AG10803 (cell line): ENCODE measurements around the gene SMAGP.
"Not testable (repeated sequence)": the region's sequence is repeated elsewhere in the genome, so short reads cannot be mapped to it uniquely, and the experiment has no call there.

Experiments used
- DNase-seq: peaks from one replicate; pipeline ENCODE4 v3.0.0; 2010; ENCODE audit warnings: low read depth
- H3K4me3 ChIP-seq: 2 replicates; pipeline ENCODE4 v1.5.1; 2011; ENCODE audit warnings: mild to moderate bottlenecking, low read length, control low read depth
- TF ChIP-seq, protein P1 (sequence below): conservative IDR thresholded peaks from 2 replicates; pipeline ENCODE4 v1.5.1; 2011; ENCODE audit warnings: mild to moderate bottlenecking, low read length, control low read depth, inconsistent platforms

Gene SMAGP

DNA sequence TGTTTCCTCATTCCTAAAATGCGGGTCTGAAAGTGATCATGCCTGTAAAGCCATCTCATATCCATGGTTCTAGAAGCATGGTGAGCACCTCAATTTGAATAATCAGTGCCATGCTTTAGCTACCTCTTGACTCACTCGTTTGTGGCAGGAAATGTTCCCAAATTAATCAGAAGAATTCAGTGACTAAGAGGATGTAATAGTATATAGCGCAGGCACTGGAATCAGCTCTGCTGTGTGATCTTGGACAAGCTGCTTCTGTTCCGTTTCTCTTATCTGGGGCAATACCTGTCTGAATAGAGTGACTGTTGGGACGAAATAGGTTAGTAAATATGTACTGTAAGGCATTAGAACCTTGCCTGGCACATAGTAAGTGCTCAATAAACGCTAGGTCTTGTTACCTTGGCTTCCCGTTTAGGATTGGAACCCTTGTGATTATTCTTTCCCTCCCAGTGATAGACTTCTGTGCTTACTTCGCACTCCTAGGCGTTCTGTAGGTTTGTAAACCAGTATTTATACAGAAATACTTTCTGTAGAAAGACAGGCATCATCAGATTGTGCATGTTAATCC is 820 bp upstream of the SMAGP start:
- TF ChIP-seq, protein P1, sequence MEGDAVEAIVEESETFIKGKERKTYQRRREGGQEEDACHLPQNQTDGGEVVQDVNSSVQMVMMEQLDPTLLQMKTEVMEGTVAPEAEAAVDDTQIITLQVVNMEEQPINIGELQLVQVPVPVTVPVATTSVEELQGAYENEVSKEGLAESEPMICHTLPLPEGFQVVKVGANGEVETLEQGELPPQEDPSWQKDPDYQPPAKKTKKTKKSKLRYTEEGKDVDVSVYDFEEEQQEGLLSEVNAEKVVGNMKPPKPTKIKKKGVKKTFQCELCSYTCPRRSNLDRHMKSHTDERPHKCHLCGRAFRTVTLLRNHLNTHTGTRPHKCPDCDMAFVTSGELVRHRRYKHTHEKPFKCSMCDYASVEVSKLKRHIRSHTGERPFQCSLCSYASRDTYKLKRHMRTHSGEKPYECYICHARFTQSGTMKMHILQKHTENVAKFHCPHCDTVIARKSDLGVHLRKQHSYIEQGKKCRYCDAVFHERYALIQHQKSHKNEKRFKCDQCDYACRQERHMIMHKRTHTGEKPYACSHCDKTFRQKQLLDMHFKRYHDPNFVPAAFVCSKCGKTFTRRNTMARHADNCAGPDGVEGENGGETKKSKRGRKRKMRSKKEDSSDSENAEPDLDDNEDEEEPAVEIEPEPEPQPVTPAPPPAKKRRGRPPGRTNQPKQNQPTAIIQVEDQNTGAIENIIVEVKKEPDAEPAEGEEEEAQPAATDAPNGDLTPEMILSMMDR: no peak
- DNase-seq: peak; percentile 81
- peak overlapping the region; percentile 79 for H3K4me3 ChIP-seq

DNA sequence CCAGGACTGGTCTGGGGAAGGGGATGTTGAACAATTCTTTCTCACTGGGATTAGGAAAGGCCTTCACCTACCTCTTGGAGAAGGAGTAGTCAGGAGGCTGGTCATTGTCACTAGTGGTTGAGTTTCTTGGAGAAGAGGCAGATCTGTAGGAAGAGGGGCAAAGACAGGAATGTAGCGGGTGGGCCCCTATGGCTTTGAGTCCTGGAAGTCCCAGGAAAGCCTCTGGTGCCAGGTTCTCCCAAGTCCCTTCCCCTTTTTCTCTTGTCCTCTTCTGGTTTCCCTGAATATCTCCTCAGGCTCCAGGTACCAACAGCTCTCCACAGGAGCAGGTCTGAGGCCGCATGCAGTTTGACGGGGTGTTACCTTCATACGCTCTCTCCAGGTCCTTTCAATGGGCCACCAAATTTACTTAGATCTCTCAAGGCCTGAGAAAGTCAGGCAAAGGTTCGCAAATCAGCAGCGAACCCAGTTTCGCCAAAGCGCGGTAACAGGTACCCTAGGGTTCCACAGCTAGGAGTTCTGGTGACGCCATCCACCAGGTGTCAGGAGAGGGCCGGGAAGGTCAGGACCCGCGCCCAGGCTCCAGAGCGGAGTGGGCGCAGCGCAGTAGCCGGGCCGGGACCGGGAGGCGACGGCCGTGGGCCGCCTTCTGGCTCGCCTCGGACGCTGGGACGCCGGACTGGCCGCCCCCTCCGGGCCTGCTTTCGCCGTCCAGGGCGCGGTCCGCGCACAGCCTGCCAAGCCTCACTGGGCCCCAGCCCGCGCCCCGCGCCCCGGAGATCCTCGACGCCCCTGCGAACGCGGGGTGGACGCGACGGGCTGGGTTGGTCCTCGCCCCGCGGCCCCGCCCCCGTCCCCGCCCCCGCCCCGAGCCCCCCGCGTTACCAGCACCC is 795 bp downstream of the SMAGP start:
- H3K4me3 ChIP-seq: peak overlapping the region; percentile 79
- TF ChIP-seq, protein P1: peak; percentile 44
- DNase-seq: peak; percentile 29

DNA sequence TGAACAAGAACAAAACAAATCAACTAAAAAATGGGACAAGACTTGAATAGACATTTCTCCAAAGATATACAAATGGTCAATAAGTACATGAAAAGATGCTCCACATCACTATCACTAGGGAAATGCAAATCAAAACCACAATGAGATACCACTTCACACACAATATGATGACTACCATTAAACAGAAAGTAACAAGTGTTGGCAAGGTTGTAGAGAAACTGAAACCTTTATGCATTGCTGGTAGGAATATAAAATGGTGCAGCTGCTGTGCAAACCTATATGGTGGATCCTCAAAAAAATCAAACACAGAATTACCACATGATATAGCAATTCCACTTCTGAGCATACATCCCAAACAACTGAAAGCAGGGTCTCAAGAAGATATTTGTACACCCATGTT is 5.2 kb downstream of the SMAGP start:
- no peak for DNase-seq
- TF ChIP-seq, protein P1: no peak
- H3K4me3 ChIP-seq: no peak overlapping the region

DNA sequence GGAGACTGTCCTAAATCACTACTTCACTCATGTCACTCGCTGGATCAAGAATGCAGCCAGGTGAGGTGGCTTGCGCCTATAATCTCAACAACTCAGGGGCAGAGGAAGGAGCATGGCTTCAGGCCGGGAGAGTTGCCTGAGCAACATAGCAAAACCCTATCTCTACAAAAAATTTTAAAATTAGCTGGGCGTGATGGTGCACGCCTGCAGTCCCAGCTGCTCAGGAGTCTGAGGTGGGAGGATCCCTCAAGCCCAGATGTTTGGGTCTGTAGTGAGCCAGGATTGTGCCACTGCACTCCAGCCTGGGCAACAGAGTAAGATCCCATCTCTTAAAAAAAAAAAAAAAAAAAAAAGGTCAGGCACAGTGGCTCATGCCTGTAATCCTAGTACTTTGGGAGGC is 5.9 kb downstream of the SMAGP start:
- TF ChIP-seq, protein P1: no peak

DNA sequence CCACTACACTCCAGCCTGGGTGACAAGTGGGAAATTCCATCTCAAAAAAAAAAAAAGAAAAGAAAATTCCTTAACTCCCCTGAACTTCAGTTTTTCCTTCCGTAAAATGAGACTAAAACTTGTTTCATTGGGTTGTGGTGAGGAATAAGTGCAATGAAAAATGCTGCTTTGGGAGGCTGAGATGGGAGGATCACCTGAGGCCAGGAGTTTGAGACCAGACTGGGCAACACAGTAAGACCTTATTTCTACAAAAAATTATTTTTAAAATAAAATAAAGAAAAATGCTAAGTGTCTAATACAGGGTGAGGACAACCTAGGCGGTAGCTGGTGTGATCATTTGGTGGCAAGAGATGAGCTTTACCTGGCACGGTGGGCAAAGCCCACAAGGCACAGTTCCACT is 6.9 kb downstream of the SMAGP start:
- no peak overlapping the region for H3K4me3 ChIP-seq
- DNase-seq: no peak
- TF ChIP-seq, protein P1: no peak

More for the DNA sequence above, 5.9 kb downstream of the SMAGP start:
- H3K4me3 ChIP-seq: no peak overlapping the region
- no peak for DNase-seq

DNA sequence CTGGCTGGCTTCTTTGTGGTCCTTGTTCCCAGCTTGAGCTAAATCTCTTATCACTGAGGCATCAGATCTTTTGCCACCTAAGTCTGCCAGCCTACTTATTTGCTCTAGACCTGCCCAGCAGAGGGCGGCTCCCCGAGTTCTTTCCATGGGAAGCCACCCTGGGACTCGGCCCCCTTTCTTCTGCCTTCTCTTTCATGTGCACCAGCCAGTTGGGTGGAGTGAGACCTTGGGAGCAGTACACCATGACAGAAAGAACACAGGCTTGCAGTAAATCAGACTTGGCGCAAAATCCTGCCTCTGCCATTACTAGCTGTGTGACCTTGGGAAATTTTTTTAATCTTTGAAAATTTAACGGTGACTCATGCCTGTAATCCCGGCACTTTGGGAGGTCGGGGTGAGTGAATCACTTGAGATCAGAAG is 7.4 kb downstream of the SMAGP start:
- H3K4me3 ChIP-seq: no peak overlapping the region
- DNase-seq: peak; percentile 51
- TF ChIP-seq, protein P1: peak; percentile 43

DNA sequence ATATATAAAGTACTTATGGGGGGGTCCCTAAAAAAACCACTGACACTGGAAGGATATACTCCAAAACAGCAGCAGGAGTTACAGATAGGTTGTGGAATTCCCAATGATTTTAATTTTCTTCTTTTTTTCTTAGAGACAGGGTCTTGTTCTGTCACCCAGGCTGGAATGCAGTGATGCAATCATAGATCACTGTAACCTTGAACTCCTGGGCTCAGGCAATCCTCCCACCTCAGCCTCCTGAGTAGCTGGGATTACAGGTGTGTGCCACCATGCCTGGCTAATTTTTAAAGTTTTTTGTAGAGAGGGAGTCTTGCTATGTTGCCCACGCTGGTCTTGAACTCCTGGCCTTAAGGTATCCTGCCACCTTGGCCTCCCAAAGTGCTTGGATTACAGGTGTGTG is 10.6 kb downstream of the SMAGP start:
- not testable (repeated sequence) for H3K4me3 ChIP-seq, DNase-seq
